SK-N-SH (cell line): Measurements from ENCODE around the gene RPP30.

Experiments
- CHD2 ChIP-seq: fragments of 150-350 bp; IDR thresholded peaks from 2 replicates; pipeline ENCODE4 v1.6.1; 2018; ENCODE audit warnings: low read length; ENCODE audit not compliant: partially characterized antibody
- CTCF ChIP-seq: fragments of 200-600 bp; sonication (generic); IDR thresholded peaks from 2 replicates; pipeline ENCODE4 v1.6.1; 2017; ENCODE audit warnings: antibody characterized with exemption, mild to moderate bottlenecking, moderate library complexity
- EP300 ChIP-seq, 2 experiments: IDR thresholded peaks; 2 replicates each; pipeline versions ENCODE4 v1.4.0 to v1.6.1; 2012; ENCODE audit warnings: borderline replicate concordance in 1 of 2, low read depth in 1 of 2, low read length in 1 of 2
- FOSL2 ChIP-seq: IDR thresholded peaks from 2 replicates; pipeline ENCODE4 v1.4.0; 2012; ENCODE audit warnings: low read depth, mild to moderate bottlenecking, moderate library complexity, borderline replicate concordance
- IRF3 ChIP-seq: fragments of 150-350 bp; IDR thresholded peaks from 2 replicates; pipeline ENCODE4 v1.6.1; 2016; ENCODE audit warnings: mild to moderate bottlenecking, low read depth, low read length
- MEF2A ChIP-seq: IDR thresholded peaks from 2 replicates; pipeline ENCODE4 v1.4.0; 2012; ENCODE audit warnings: low read depth, borderline replicate concordance
- NRF1 ChIP-seq: IDR thresholded peaks from 2 replicates; pipeline ENCODE4 v1.6.1; 2012; ENCODE audit warnings: low read depth, mild to moderate bottlenecking, low read length
- POLR2AphosphoS5 ChIP-seq: IDR thresholded peaks from 2 replicates; pipeline ENCODE4 v1.6.1; 2012; ENCODE audit warnings: low read depth, low read length
- TCF12 ChIP-seq: IDR thresholded peaks from 2 replicates; pipeline ENCODE4 v1.4.0; 2012
- YY1 ChIP-seq: IDR thresholded peaks from 2 replicates; pipeline ENCODE4 v1.4.0; 2012; ENCODE audit warnings: low read depth, mild to moderate bottlenecking
- TF ChIP-seq, protein P1 (sequence below): IDR thresholded peaks from 2 replicates; pipeline ENCODE4 v1.4.0; 2012; ENCODE audit warnings: low read depth

GRCh38 chr10:90917238-90917967, 45.6 kb downstream of the RPP30 start:
- TF ChIP-seq CTCF (no peak), EP300 (IDR thresholded peaks at IDR 0.05; ENCODE audit: borderline replicate concordance in 1 of 2, low read depth in 1 of 2, low read length in 1 of 2) (peak; percentile 71 to 92), POLR2AphosphoS5 (peak; percentile 64), FOSL2 (no peak), NRF1 (no peak), YY1 (no peak), IRF3 (no peak), MEF2A (0 out of 2 replicates have a peak, but pooled peaks have one; percentile 36), CHD2 (peak; percentile 36), TCF12 (peak; percentile 93)
- TF ChIP-seq, protein P1, sequence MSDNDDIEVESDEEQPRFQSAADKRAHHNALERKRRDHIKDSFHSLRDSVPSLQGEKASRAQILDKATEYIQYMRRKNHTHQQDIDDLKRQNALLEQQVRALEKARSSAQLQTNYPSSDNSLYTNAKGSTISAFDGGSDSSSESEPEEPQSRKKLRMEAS: peak; percentile 29; the same call in 1 of the 2 replicates
